Panc1 (cell line): Measurements from ENCODE around the gene OXCT1. TPM values are rescaled to one million over a fixed set of nuclear protein-coding genes. Genes with fewer than 3 reads are reported as not detected.
"Not testable (repeated sequence)": the region's sequence is repeated elsewhere in the genome, so short reads cannot be mapped to it uniquely, and the experiment has no call there.

ENCODE experiments used
- ATAC-seq: fragments of 200-7000 bp; cut with Tn5 transposase; 2 replicates; pipeline ENCODE4 v1.9.1; 2020; ENCODE audit warnings: mild to moderate bottlenecking, moderate library complexity
- BruUV-seq: library from RNA; stranded (reverse); fragments of 400-500 nt; replicated peaks from 2 replicates; lab custom pipeline; 2021; lab: Mats Ljungman, UMichigan
- CTCF ChIA-PET: fragments of 300-600 bp; sonication (Branson Sonifier 250); formaldehyde crosslinking; loops from one replicate; lab custom pipeline; 2022; ENCODE audit warnings: antibody characterized with exemption; lab: Charles Lee
- POLR2A ChIA-PET: fragments of 300-600 bp; sonication (Branson Sonifier 250); formaldehyde crosslinking; loops from one replicate; lab custom pipeline; 2022; ENCODE audit warnings: antibody characterized with exemption; lab: Charles Lee
- DNase-seq: peaks from one replicate; pipeline ENCODE4 v3.0.0-alpha.2; 2010; ENCODE audit warnings: low read depth, low spot score
- H3K27ac ChIP-seq: 2 replicates; pipeline ENCODE4 v1.5.1; 2011; ENCODE audit warnings: mild to moderate bottlenecking, low read length, inconsistent platforms
- H3K27me3 ChIP-seq: fragments of 200-500 bp; sonication (Bioruptor generic); 2 replicates; pipeline ENCODE4 v1.6.0; 2014; ENCODE audit warnings: low read length, inconsistent platforms; ENCODE audit not compliant: control insufficient read depth, insufficient read depth
- H3K36me3 ChIP-seq: fragments of 200-500 bp; sonication (Bioruptor generic); 2 replicates; pipeline ENCODE4 v1.5.1; 2014; ENCODE audit warnings: inconsistent platforms, mild to moderate bottlenecking, low read length, moderate library complexity; ENCODE audit not compliant: control insufficient read depth, insufficient read depth
- H3K4me1 ChIP-seq: 2 replicates; pipeline ENCODE4 v1.5.1; 2011; ENCODE audit warnings: inconsistent platforms, mild to moderate bottlenecking, low read length, moderate library complexity; ENCODE audit not compliant: control insufficient read depth, insufficient read depth
- H3K4me3 ChIP-seq, 2 experiments: 2 replicates each; pipeline ENCODE4 v1.5.1; 2011 to 2012; ENCODE audit warnings: low read depth in 2 of 2, low read length in 2 of 2, mild to moderate bottlenecking in 2 of 2, inconsistent platforms in 1 of 2, moderate library complexity in 1 of 2
- H3K9me3 ChIP-seq: fragments of 200-500 bp; sonication (Bioruptor generic); 2 replicates; pipeline ENCODE4 v1.5.1; 2014; ENCODE audit warnings: low read depth, mild to moderate bottlenecking, inconsistent platforms, low read length, moderate library complexity; ENCODE audit not compliant: control insufficient read depth, insufficient read depth
- POLR2AphosphoS5 ChIP-seq: IDR thresholded peaks from 2 replicates; pipeline ENCODE4 v1.6.1; 2012; ENCODE audit warnings: mild to moderate bottlenecking, low read depth, low read length, moderate library complexity
- SIN3A ChIP-seq: IDR thresholded peaks from 2 replicates; pipeline ENCODE4 v1.6.1; 2012; ENCODE audit warnings: low read depth, mild to moderate bottlenecking, low read length, moderate library complexity, borderline replicate concordance; ENCODE audit not compliant: insufficient read depth
- TCF7L2 ChIP-seq: IDR thresholded peaks from 2 replicates; pipeline ENCODE4 v1.6.1; 2011; ENCODE audit warnings: mild to moderate bottlenecking, low read depth, low read length, inconsistent platforms
- in situ Hi-C: cut with HindIII; loops from 2 replicates; pipeline ENCODE4 v1.10.0; 2016; ENCODE audit warnings: low sequenced_read_pairs, low pct_unique_long_range_greater_than_20kb
- intact Hi-C: fragments of 100-400 bp; cut with micrococcal nuclease; formaldehyde crosslinking; loops from one replicate; pipeline ENCODE4 v1.10.0; 2022; ENCODE audit not compliant: unreplicated experiment
- total RNA-seq: library from RNA; stranded (reverse); gene quantifications from one replicate; pipeline ENCODE4 v1.2.1, GENCODE V29; 2021; ENCODE audit not compliant: unreplicated experiment
- TF ChIP-seq, protein P1 (sequence below), 2 experiments: IDR thresholded peaks; 2 replicates each; pipeline ENCODE4 v1.6.1; 2011 to 2012; ENCODE audit warnings: low read depth in 2 of 2, control low read depth in 1 of 2, low read length in 1 of 2, mild to moderate bottlenecking in 1 of 2, moderate library complexity in 1 of 2; ENCODE audit not compliant: insufficient read depth in 1 of 2
- TF ChIP-seq, protein P2 (sequence below): fragments of 450-650 bp; IDR thresholded peaks from 2 replicates; pipeline ENCODE4 v1.5.1; 2017; ENCODE audit warnings: mild to moderate bottlenecking

OXCT1 gene
- total RNA-seq, 1 experiment from 2014 or later: 10.5 TPM

DNA sequence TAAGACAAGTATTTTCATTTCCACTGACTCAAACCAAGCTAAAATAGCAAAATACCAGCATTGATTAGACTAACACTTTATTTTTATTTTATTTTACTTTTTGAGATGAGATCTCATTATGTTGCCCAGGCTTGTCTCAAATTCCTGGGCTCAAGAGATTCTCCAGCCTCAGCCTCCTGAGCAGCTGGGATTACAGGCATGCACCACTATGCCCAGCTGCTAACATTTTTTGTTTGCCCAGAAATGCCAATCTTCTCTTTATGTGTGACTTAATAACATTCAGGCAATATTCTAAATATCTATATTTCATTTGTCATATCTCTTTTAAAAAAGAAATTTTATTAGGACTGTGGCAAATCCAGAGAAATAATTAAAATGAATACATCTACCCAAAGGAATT is 55.0 kb downstream of the OXCT1 start:
- no peak for TF ChIP-seq TCF7L2
- TF ChIP-seq, protein P1, sequence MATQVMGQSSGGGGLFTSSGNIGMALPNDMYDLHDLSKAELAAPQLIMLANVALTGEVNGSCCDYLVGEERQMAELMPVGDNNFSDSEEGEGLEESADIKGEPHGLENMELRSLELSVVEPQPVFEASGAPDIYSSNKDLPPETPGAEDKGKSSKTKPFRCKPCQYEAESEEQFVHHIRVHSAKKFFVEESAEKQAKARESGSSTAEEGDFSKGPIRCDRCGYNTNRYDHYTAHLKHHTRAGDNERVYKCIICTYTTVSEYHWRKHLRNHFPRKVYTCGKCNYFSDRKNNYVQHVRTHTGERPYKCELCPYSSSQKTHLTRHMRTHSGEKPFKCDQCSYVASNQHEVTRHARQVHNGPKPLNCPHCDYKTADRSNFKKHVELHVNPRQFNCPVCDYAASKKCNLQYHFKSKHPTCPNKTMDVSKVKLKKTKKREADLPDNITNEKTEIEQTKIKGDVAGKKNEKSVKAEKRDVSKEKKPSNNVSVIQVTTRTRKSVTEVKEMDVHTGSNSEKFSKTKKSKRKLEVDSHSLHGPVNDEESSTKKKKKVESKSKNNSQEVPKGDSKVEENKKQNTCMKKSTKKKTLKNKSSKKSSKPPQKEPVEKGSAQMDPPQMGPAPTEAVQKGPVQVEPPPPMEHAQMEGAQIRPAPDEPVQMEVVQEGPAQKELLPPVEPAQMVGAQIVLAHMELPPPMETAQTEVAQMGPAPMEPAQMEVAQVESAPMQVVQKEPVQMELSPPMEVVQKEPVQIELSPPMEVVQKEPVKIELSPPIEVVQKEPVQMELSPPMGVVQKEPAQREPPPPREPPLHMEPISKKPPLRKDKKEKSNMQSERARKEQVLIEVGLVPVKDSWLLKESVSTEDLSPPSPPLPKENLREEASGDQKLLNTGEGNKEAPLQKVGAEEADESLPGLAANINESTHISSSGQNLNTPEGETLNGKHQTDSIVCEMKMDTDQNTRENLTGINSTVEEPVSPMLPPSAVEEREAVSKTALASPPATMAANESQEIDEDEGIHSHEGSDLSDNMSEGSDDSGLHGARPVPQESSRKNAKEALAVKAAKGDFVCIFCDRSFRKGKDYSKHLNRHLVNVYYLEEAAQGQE (IDR thresholded peaks at IDR 0.05; ENCODE audit: insufficient read depth in 1 of 2, low read depth in 2 of 2, low read length in 1 of 2): no peak
- TF ChIP-seq SIN3A: no peak
- TF ChIP-seq, protein P2, sequence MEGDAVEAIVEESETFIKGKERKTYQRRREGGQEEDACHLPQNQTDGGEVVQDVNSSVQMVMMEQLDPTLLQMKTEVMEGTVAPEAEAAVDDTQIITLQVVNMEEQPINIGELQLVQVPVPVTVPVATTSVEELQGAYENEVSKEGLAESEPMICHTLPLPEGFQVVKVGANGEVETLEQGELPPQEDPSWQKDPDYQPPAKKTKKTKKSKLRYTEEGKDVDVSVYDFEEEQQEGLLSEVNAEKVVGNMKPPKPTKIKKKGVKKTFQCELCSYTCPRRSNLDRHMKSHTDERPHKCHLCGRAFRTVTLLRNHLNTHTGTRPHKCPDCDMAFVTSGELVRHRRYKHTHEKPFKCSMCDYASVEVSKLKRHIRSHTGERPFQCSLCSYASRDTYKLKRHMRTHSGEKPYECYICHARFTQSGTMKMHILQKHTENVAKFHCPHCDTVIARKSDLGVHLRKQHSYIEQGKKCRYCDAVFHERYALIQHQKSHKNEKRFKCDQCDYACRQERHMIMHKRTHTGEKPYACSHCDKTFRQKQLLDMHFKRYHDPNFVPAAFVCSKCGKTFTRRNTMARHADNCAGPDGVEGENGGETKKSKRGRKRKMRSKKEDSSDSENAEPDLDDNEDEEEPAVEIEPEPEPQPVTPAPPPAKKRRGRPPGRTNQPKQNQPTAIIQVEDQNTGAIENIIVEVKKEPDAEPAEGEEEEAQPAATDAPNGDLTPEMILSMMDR: no peak
- no peak for TF ChIP-seq POLR2AphosphoS5
- Histone ChIP-seq H3K4me1 (no peaks in the 10 kb centered on the region), H3K36me3 (no peaks in the 10 kb centered on the region), H3K27ac (no peak overlapping the region), H3K9me3 (no peaks in the 10 kb centered on the region), H3K27me3 (no peaks in the 10 kb centered on the region), H3K4me3 (no peak overlapping the region)
- intact Hi-C loops: no loop called here
- DNase-seq: no peak
- in situ Hi-C loops: no loop called here
- no TSS peak for BruUV-seq
- CTCF ChIA-PET: no interaction called here
- POLR2A ChIA-PET: no interaction called here
- ATAC-seq: no peak

DNA sequence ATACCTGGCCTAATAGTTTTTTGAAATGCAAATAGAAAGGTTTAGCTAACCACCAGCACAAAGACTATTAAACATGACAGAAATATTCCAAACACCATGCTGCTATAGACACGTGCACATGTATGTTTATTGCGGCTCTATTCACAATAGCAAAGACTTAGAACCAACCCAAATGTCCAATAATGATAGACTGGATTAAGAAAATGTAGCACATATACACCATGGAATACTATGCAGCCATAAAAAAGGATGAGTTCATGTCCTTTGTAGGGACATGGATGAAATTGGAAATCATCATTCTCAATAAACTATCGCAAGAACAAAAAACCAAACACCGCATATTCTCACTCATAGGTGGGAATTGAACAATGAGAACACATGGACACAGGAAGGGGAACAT is 55.9 kb downstream of the OXCT1 start:
- CTCF ChIA-PET, H3K9me3 ChIP-seq, H3K27me3 ChIP-seq, POLR2A ChIA-PET, H3K27ac ChIP-seq, DNase-seq, H3K4me3 ChIP-seq, ATAC-seq, intact Hi-C loops, H3K36me3 ChIP-seq, H3K4me1 ChIP-seq, BruUV-seq, in situ Hi-C loops: not testable (repeated sequence)

DNA sequence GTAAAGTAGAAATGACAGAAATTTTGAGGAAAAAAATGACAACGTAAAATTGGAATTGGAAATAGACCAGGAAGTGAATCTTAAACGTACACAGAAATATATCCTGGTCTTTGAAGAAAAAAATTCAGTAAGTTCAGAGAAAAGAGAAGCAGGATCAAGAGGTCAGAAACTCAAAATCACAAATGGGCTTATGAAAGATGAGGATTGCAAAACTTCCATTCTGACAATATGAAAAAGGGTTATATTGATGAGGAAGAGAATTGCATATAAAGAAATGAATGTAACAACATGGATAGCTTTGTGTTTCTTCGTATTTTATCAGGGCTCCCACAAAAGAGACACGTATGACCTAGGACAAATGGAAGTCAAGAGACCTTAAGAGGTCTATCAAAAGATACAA is 58.1 kb downstream of the OXCT1 start:
- H3K27me3 ChIP-seq: no peaks in the 10 kb centered on the region
- in situ Hi-C loops: no loop called here
- DNase-seq (no peak), ATAC-seq (no peak)
- POLR2A ChIA-PET: no interaction called here
- intact Hi-C loops: no loop called here
- H3K4me3 ChIP-seq: no peak overlapping the region
- TF ChIP-seq SIN3A (no peak), TCF7L2 (no peak), POLR2AphosphoS5 (no peak)
- TF ChIP-seq, protein P1 (IDR thresholded peaks at IDR 0.05; ENCODE audit: insufficient read depth in 1 of 2, low read depth in 2 of 2, low read length in 1 of 2): no peak
- TF ChIP-seq, protein P2: no peak
- H3K4me1 ChIP-seq: no peaks in the 10 kb centered on the region
- CTCF ChIA-PET: no interaction called here
- H3K27ac ChIP-seq: no peak overlapping the region
- H3K36me3 ChIP-seq: no peaks in the 10 kb centered on the region
- no peaks in the 10 kb centered on the region for H3K9me3 ChIP-seq
- BruUV-seq: no TSS peak
